OCI-LY7 (cell line): ENCODE data around the gene ZNF783. TPM values are rescaled to one million over a fixed set of nuclear protein-coding genes. Genes with fewer than 3 reads are reported as not detected.
A peak's percentile ranks its signal among the peaks of the same experiment; 100 is the strongest.

Experiments used
- BruUV-seq: library from RNA; stranded (reverse); fragments of 400-500 nt; replicated peaks from 2 replicates; lab custom pipeline; 2021; lab: Mats Ljungman, UMichigan
- CTCF ChIA-PET: fragments of 300-600 bp; sonication (Branson Sonifier 250); formaldehyde crosslinking; loops from one replicate; lab custom pipeline; 2022; ENCODE audit warnings: antibody characterized with exemption; ENCODE audit not compliant: unreplicated experiment; lab: Charles Lee
- POLR2A ChIA-PET: fragments of 300-600 bp; sonication (Branson Sonifier 250); formaldehyde crosslinking; loops from one replicate; lab custom pipeline; 2022; ENCODE audit warnings: antibody characterized with exemption; lab: Charles Lee
- DNase-seq: peaks from one replicate; pipeline ENCODE4 v3.0.0-alpha.2; 2015; ENCODE audit warnings: low spot score
- H2AFZ ChIP-seq: fragments of 200-600 bp; sonication (generic), shearing (Covaris generic); 2 replicates; pipeline ENCODE4 v1.6.1; 2014; ENCODE audit warnings: mild to moderate bottlenecking, antibody characterized with exemption, low read length, moderate library complexity
- H3K27ac ChIP-seq: fragments of 200-600 bp; sonication (generic); 2 replicates; pipeline ENCODE4 v1.5.1; 2014; ENCODE audit warnings: mixed run types, low read depth, mild to moderate bottlenecking, moderate library complexity, low read length, inconsistent platforms; ENCODE audit not compliant: poor library complexity, severe bottlenecking
- H3K36me3 ChIP-seq: fragments of 200-600 bp; sonication (generic); 2 replicates; pipeline ENCODE4 v1.6.1; 2014; ENCODE audit warnings: mild to moderate bottlenecking, antibody characterized with exemption, low read length, moderate library complexity, mixed read lengths; ENCODE audit not compliant: insufficient read depth
- H3K4me1 ChIP-seq: fragments of 200-600 bp; sonication (generic); 2 replicates; pipeline ENCODE4 v1.5.1; 2014; ENCODE audit warnings: mild to moderate bottlenecking, low read length; ENCODE audit not compliant: insufficient read depth, poor library complexity, severe bottlenecking
- H3K4me2 ChIP-seq: fragments of 200-600 bp; sonication (generic); 2 replicates; pipeline ENCODE4 v1.6.1; 2014; ENCODE audit warnings: mild to moderate bottlenecking, low read length
- H3K4me3 ChIP-seq: fragments of 200-600 bp; sonication (generic); 2 replicates; pipeline ENCODE4 v1.5.1; 2014; ENCODE audit warnings: mild to moderate bottlenecking, low read depth, low read length; ENCODE audit not compliant: poor library complexity, severe bottlenecking
- H3K79me2 ChIP-seq: fragments of 200-600 bp; sonication (generic); 2 replicates; pipeline ENCODE4 v1.6.1; 2016; ENCODE audit warnings: low read depth, mild to moderate bottlenecking, low read length, moderate library complexity, mixed read lengths; ENCODE audit not compliant: insufficient read depth
- H3K9me2 ChIP-seq: fragments of 200-600 bp; sonication (generic); 2 replicates; pipeline ENCODE4 v1.6.1; 2016; ENCODE audit warnings: mild to moderate bottlenecking, low read length, mixed read lengths; ENCODE audit not compliant: insufficient read depth
- H3K9me3 ChIP-seq: fragments of 200-600 bp; sonication (generic); 2 replicates; pipeline ENCODE4 v1.6.1; 2014; ENCODE audit warnings: mild to moderate bottlenecking, mixed run types, low read length, mixed read lengths
- H4K20me1 ChIP-seq: fragments of 200-600 bp; sonication (generic); 2 replicates; pipeline ENCODE4 v1.6.1; 2014; ENCODE audit warnings: mild to moderate bottlenecking, antibody characterized with exemption, low read length, moderate library complexity, mixed read lengths; ENCODE audit not compliant: insufficient read depth
- EZH2phosphoT487 ChIP-seq: fragments of 200-600 bp; sonication (generic); IDR thresholded peaks from 2 replicates; pipeline ENCODE4 v1.6.1; 2018; ENCODE audit warnings: low read depth, borderline replicate concordance, mild to moderate bottlenecking, mixed run types, antibody characterized with exemption, low read length, moderate library complexity, mixed read lengths
- intact Hi-C: fragments of 100-400 bp; cut with micrococcal nuclease; formaldehyde crosslinking; loops from one replicate; pipeline ENCODE4 v1.10.0; 2022; ENCODE audit not compliant: unreplicated experiment
- total RNA-seq, 2 experiments: library from RNA; depleted of rRNA in 1 of 2; stranded (reverse); fragments of >200 nt in 1 of 2; shearing (Covaris generic) in 1 of 2; gene quantifications; 2 replicates each; pipeline ENCODE4 v1.2.3, GENCODE V29; 2014 to 2022
- TF ChIP-seq, protein P1 (sequence below): fragments of 200-600 bp; sonication (generic); conservative IDR thresholded peaks from 2 replicates; pipeline ENCODE4 v1.5.1; 2014; ENCODE audit warnings: mild to moderate bottlenecking, antibody characterized with exemption, low read length, moderate library complexity, mixed read lengths

Gene ZNF783
- total RNA-seq, 2 experiments from 2014 or later = 13.1 to 18.8 TPM

- TF ChIP-seq EZH2phosphoT487 = no peak
- TF ChIP-seq, protein P1, sequence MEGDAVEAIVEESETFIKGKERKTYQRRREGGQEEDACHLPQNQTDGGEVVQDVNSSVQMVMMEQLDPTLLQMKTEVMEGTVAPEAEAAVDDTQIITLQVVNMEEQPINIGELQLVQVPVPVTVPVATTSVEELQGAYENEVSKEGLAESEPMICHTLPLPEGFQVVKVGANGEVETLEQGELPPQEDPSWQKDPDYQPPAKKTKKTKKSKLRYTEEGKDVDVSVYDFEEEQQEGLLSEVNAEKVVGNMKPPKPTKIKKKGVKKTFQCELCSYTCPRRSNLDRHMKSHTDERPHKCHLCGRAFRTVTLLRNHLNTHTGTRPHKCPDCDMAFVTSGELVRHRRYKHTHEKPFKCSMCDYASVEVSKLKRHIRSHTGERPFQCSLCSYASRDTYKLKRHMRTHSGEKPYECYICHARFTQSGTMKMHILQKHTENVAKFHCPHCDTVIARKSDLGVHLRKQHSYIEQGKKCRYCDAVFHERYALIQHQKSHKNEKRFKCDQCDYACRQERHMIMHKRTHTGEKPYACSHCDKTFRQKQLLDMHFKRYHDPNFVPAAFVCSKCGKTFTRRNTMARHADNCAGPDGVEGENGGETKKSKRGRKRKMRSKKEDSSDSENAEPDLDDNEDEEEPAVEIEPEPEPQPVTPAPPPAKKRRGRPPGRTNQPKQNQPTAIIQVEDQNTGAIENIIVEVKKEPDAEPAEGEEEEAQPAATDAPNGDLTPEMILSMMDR = no peak
- H2AFZ ChIP-seq = peak overlapping the region; percentile 23; the same call in 1 of the 2 replicates
- CTCF ChIA-PET = no interaction called here
- no peaks in the 10 kb centered on the region for H3K4me1 ChIP-seq
- POLR2A ChIA-PET = interaction anchor here (0.7 kb wide), 1 partner anchor 77 kb away, joined by 3 read pairs; no protein-coding TSS in a partner anchor
- intact Hi-C loops = no loop called here
- no peak overlapping the region for H3K27ac ChIP-seq
- H3K36me3 ChIP-seq = no peaks in the 10 kb centered on the region
- no TSS peak for BruUV-seq
- H3K4me2 ChIP-seq = no peak overlapping the region
- no peak for DNase-seq
- H3K9me2 ChIP-seq = no peaks in the 10 kb centered on the region
- no peaks in the 10 kb centered on the region for H4K20me1 ChIP-seq
- H3K9me3 ChIP-seq = no peaks in the 10 kb centered on the region
- no peaks in the 10 kb centered on the region for H3K79me2 ChIP-seq
- no peak overlapping the region for H3K4me3 ChIP-seq
These were observed 38.8 kb downstream of the ZNF783 start for GRCh38 chr7:149300620-149301285.

GRCh38 chr7:149302222-149302621 lies 40.2 kb downstream of the ZNF783 start:
- H3K9me2 ChIP-seq = no peaks in the 10 kb centered on the region
- H3K36me3 ChIP-seq = no peaks in the 10 kb centered on the region
- TF ChIP-seq, protein P1 = no peak
- TF ChIP-seq EZH2phosphoT487 = no peak
- no peak overlapping the region for H2AFZ ChIP-seq
- ChIA-PET POLR2A (no interaction called here), CTCF (no interaction called here)
- no peak overlapping the region for H3K4me2 ChIP-seq
- intact Hi-C loops = no loop called here
- H4K20me1 ChIP-seq = no peaks in the 10 kb centered on the region
- H3K27ac ChIP-seq = no peak overlapping the region
- no peaks in the 10 kb centered on the region for H3K9me3 ChIP-seq
- no TSS peak for BruUV-seq
- no peaks in the 10 kb centered on the region for H3K79me2 ChIP-seq
- no peak for DNase-seq
- no peak overlapping the region for H3K4me3 ChIP-seq
- H3K4me1 ChIP-seq = no peaks in the 10 kb centered on the region

DNA sequence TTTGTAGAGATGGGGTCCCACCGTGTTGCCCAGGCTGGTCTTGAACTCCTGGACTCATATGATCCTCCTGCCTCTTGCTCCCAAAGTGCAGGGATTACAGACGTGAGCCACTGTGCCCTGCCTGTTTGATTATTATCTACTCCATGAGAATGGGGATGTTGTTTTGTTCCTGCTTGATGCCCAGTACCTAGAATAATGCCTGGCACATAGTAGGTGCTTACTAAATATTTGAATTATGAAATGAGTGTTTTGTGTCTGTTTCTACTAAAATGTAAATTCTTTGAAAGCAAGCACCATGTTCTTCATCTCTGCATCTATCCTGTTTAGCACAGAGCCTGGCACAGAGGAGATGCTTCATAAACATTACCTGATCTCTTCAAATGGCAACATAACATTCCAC lies 40.9 kb downstream of the ZNF783 start:
- ChIA-PET POLR2A (no interaction called here), CTCF (no interaction called here)
- Histone ChIP-seq H3K4me2 (no peak overlapping the region), H2AFZ (no peak overlapping the region), H3K9me3 (no peaks in the 10 kb centered on the region), H3K27ac (no peak overlapping the region), H3K9me2 (no peaks in the 10 kb centered on the region), H3K4me1 (no peaks in the 10 kb centered on the region), H3K36me3 (no peaks in the 10 kb centered on the region), H3K4me3 (no peak overlapping the region), H3K79me2 (no peaks in the 10 kb centered on the region), H4K20me1 (no peaks in the 10 kb centered on the region)
- intact Hi-C loops = no loop called here
- DNase-seq = no peak
- no TSS peak for BruUV-seq
- TF ChIP-seq EZH2phosphoT487 = no peak
- TF ChIP-seq, protein P1 = no peak
